Activated CD8-positive, alpha-beta T cell treated with anti-CD3 and anti-CD28 coated beads for 36 hours (primary cell): ENCODE results near the gene DYNAP. TPM values are rescaled to one million over a fixed set of nuclear protein-coding genes. Genes with fewer than 3 reads are reported as not detected.

Experiments used
- ATAC-seq: fragments of 200-7000 bp; cut with Tn5 transposase; one replicate; pipeline ENCODE4 v1.10.0; 2021; ENCODE audit warnings: mild to moderate bottlenecking, moderate library complexity
- CTCF ChIA-PET: fragments of 350-600 bp; sonication (Branson Sonifier 250); formaldehyde crosslinking; loops from one replicate; lab custom pipeline; 2021; ENCODE audit warnings: antibody characterized with exemption; lab: Charles Lee
- POLR2A ChIA-PET: fragments of 350-600 bp; sonication (Branson Sonifier 250); formaldehyde crosslinking; loops from one replicate; lab custom pipeline; 2021; ENCODE audit warnings: antibody characterized with exemption; lab: Charles Lee
- DNase-seq: peaks from one replicate; pipeline ENCODE4 v3.0.0-alpha.2; 2020
- H3K27ac Mint-ChIP-seq: one replicate; pipeline ENCODE4 v1.8.0; 2021; ENCODE audit warnings: mild to moderate bottlenecking, mixed read lengths
- H3K27me3 Mint-ChIP-seq: one replicate; pipeline ENCODE4 v1.8.0; 2021; ENCODE audit warnings: mixed read lengths
- H3K36me3 Mint-ChIP-seq: one replicate; pipeline ENCODE4 v1.8.0; 2021; ENCODE audit warnings: low read depth, mixed read lengths
- H3K4me1 Mint-ChIP-seq: one replicate; pipeline ENCODE4 v1.8.0; 2021; ENCODE audit warnings: low read depth, mixed read lengths
- H3K4me3 Mint-ChIP-seq: one replicate; pipeline ENCODE4 v1.8.0; 2021; ENCODE audit warnings: mild to moderate bottlenecking, moderate library complexity, mixed read lengths
- H3K9me3 Mint-ChIP-seq: one replicate; pipeline ENCODE4 v1.8.0; 2021; ENCODE audit warnings: mixed read lengths
- intact Hi-C: fragments of 100-400 bp; cut with micrococcal nuclease; formaldehyde crosslinking; loops from one replicate; pipeline ENCODE4 v1.10.0; 2022
- total RNA-seq, 2 experiments: library from RNA; stranded (reverse); gene quantifications; one replicate each; pipeline ENCODE4 v1.2.3, GENCODE V29; 2021
- TF ChIP-seq, protein P1 (sequence below): fragments of 200-600 bp; IDR thresholded peaks from one replicate; pipeline ENCODE4 v1.8.0; 2022; ENCODE audit warnings: antibody characterized with exemption, mild to moderate bottlenecking

The DYNAP gene
- total RNA-seq, 2 experiments from 2014 or later: not detected

DNA sequence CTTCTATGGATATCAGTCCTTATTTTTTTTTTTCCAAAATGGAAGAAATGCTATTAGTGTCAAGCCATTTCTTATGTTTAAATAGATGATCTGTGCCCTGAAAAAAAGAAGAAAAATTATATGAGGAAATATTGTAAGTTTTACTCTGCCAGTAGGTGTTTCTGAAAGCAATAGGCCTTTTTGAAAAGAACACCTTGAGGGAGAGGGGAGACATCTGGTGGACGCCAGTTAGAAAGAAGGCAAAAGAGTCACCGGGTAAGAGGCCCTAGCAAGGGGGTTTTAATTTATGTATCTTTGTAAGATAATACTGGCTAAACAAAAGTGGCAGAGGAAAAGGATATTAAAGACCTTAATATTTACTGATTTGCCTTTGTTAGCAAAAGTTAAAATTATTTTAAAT lies 56.1 kb downstream of the DYNAP start:
- TF ChIP-seq, protein P1, sequence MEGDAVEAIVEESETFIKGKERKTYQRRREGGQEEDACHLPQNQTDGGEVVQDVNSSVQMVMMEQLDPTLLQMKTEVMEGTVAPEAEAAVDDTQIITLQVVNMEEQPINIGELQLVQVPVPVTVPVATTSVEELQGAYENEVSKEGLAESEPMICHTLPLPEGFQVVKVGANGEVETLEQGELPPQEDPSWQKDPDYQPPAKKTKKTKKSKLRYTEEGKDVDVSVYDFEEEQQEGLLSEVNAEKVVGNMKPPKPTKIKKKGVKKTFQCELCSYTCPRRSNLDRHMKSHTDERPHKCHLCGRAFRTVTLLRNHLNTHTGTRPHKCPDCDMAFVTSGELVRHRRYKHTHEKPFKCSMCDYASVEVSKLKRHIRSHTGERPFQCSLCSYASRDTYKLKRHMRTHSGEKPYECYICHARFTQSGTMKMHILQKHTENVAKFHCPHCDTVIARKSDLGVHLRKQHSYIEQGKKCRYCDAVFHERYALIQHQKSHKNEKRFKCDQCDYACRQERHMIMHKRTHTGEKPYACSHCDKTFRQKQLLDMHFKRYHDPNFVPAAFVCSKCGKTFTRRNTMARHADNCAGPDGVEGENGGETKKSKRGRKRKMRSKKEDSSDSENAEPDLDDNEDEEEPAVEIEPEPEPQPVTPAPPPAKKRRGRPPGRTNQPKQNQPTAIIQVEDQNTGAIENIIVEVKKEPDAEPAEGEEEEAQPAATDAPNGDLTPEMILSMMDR: no peak
- ChIA-PET CTCF (no interaction called here), POLR2A (no interaction called here)
- no peak for ATAC-seq
- Mint-ChIP-seq H3K4me1 (no peaks in the 10 kb centered on the region), H3K27me3 (peaks cover 6% of the 10 kb centered on the region), H3K4me3 (no peak overlapping the region), H3K36me3 (no peaks in the 10 kb centered on the region), H3K27ac (no peak overlapping the region), H3K9me3 (no peaks in the 10 kb centered on the region)
- peak; percentile 19 for DNase-seq
- intact Hi-C loops: no loop called here

Other genes starting within 250 kb of the DYNAP start
- not detected for gene STARD6, start 233.4 kb upstream of the DYNAP start, total RNA-seq
- 1 to 10 TPM; 7.3 to 7.6 TPM for gene C18orf54, start 233.3 kb upstream of the DYNAP start, total RNA-seq
- gene RAB27B, start 237.2 kb downstream of the DYNAP start, total RNA-seq: not detected